ENCODE data around the gene RHEB.

GRCh38 chr7:151433721-151434400, 85.8 kb downstream of the RHEB start:
- TF ChIP-seq CTCF (IDR thresholded peaks at IDR 0.05) (no peak), POLR2A (IDR thresholded peaks at IDR 0.05) (no peak)
